HepG2 (cell line): ENCODE measurements around the gene NGFR. TPM values are rescaled to one million over a fixed set of nuclear protein-coding genes. Genes with fewer than 3 reads are reported as not detected.

ENCODE experiments used
- CBX1 ChIP-seq: IDR thresholded peaks from one replicate; pipeline ENCODE4 v1.6.1; 2016; ENCODE audit warnings: antibody characterized with exemption, low read depth
- GABPA ChIP-seq, 2 experiments: IDR thresholded peaks; 2 replicates each; pipeline ENCODE4 v1.6.1; 2011 to 2016; ENCODE audit warnings: low read depth in 2 of 2, low read length in 1 of 2, missing biosample characterization in 1 of 2, missing genetic modification characterization in 1 of 2
- KLF13 ChIP-seq: sonication (generic); formaldehyde crosslinking; IDR thresholded peaks from 2 replicates; pipeline ENCODE4 v1.4.0; 2020; ENCODE audit warnings: mild to moderate bottlenecking, missing genetic modification reagents
- POGK ChIP-seq: sonication (generic); formaldehyde crosslinking; conservative IDR thresholded peaks from 2 replicates; pipeline ENCODE4 v1.8.0; 2022; ENCODE audit warnings: mild to moderate bottlenecking, moderate library complexity, missing genetic modification reagents
- RXRA ChIP-seq: sonication (generic); formaldehyde crosslinking; IDR thresholded peaks from 2 replicates; pipeline ENCODE4 v1.5.1; 2020; ENCODE audit warnings: missing genetic modification reagents
- SALL1 ChIP-seq: sonication (generic); formaldehyde crosslinking; IDR thresholded peaks from 2 replicates; pipeline ENCODE4 v1.8.0; 2022; ENCODE audit warnings: mild to moderate bottlenecking, missing genetic modification reagents
- TAF1 ChIP-seq: sonication (generic); formaldehyde crosslinking; IDR thresholded peaks from 2 replicates; pipeline ENCODE4 v1.4.0; 2020; ENCODE audit warnings: missing genetic modification reagents
- TEAD2 ChIP-seq: sonication (generic); formaldehyde crosslinking; IDR thresholded peaks from 2 replicates; pipeline ENCODE4 v1.9.0; 2021; ENCODE audit warnings: missing genetic modification reagents
- ZNF224 ChIP-seq: sonication (generic); formaldehyde crosslinking; IDR thresholded peaks from 2 replicates; pipeline ENCODE4 v1.5.0; 2020; ENCODE audit warnings: mild to moderate bottlenecking, missing genetic modification reagents
- ZNF335 ChIP-seq: sonication (generic); formaldehyde crosslinking; IDR thresholded peaks from 2 replicates; pipeline ENCODE4 v1.4.0; 2020; ENCODE audit warnings: missing genetic modification reagents
- ZNF558 ChIP-seq: sonication (generic); formaldehyde crosslinking; IDR thresholded peaks from 2 replicates; pipeline ENCODE4 v1.9.0; 2022; ENCODE audit warnings: mild to moderate bottlenecking, missing genetic modification reagents, borderline replicate concordance
- ZNF773 ChIP-seq: sonication (generic); formaldehyde crosslinking; IDR thresholded peaks from 2 replicates; pipeline ENCODE4 v1.4.0; 2020; ENCODE audit warnings: missing genetic modification reagents, borderline replicate concordance
- ZNF782 ChIP-seq: sonication (generic); formaldehyde crosslinking; IDR thresholded peaks from 2 replicates; pipeline ENCODE4 v1.4.0; 2020; ENCODE audit warnings: missing genetic modification reagents, mild to moderate bottlenecking, borderline replicate concordance
- ZNF891 ChIP-seq: sonication (generic); formaldehyde crosslinking; IDR thresholded peaks from 2 replicates; pipeline ENCODE4 v1.5.0; 2020; ENCODE audit warnings: mild to moderate bottlenecking, missing genetic modification reagents
- polyA plus RNA-seq, 8 experiments: library from polyadenylated mRNA; depleted of rRNA in 3 of 8; stranded (reverse) in 7 of 8; unstranded in 1 of 8; fragments of >200 nt; fragmentation: Illumina TruSeq in 4 of 8; extraction: Trizol in 4 of 8; gene quantifications; 2 replicates each; pipeline versions ENCODE4 v1.2.1 to v1.2.3, GENCODE V29; 2011 to 2016; ENCODE audit warnings: low read depth in 4 of 8, missing spikeins in 1 of 8, mixed read lengths in 1 of 8; ENCODE audit not compliant: insufficient read depth in 1 of 8
- total RNA-seq, 5 experiments: library from RNA; depleted of rRNA; stranded (reverse); fragments of >200 nt; fragmentation: Illumina TruSeq; extraction: Trizol; gene quantifications; 2 replicates each; pipeline ENCODE4 v1.2.3, GENCODE V29; 2016; ENCODE audit warnings: low read depth in 1 of 5

The NGFR gene
- total and polyA plus RNA-seq, 2 of the 13 experiments (the other 11 are each of a cell fraction or from before 2014, with no cell fraction given), result 1.1 to 1.8 TPM

- no peak; the same call in 1 of the 2 replicates for TF ChIP-seq RXRA
- no peak for TF ChIP-seq ZNF335
- no peak for TF ChIP-seq ZNF782 (CRISPR knock-in tag)
- peak; percentile 27; the same call in 1 of the 2 replicates for TF ChIP-seq ZNF891
- TF ChIP-seq GABPA (IDR thresholded peaks at IDR 0.05; ENCODE audit: low read depth, low read length), result no peak
- no peak for TF ChIP-seq GABPA (CRISPR knock-in tag; IDR thresholded peaks at IDR 0.05; ENCODE audit: low read depth)
- TF ChIP-seq KLF13 (CRISPR knock-in tag), result no peak
- 0 out of 2 replicates have a peak, but pooled peaks have one; percentile 34 for TF ChIP-seq ZNF558 (CRISPR knock-in tag)
- no peak for TF ChIP-seq TEAD2
- 0 out of 2 replicates have a peak, but pooled peaks have one; percentile 44 for TF ChIP-seq ZNF224
- TF ChIP-seq TAF1, result 0 out of 2 replicates have a peak, but pooled peaks have one; percentile 20
- no peak for TF ChIP-seq CBX1
- 0 out of 2 replicates have a peak, but pooled peaks have one; percentile 33 for TF ChIP-seq POGK (CRISPR knock-in tag)
- no peak for TF ChIP-seq SALL1 (CRISPR knock-in tag)
- TF ChIP-seq ZNF773 (CRISPR knock-in tag), result peak; percentile 53; the same call in 1 of the 2 replicates
- TF ChIP-seq, all 625 proteins: peak for 21
These were observed 2.3 kb downstream of the NGFR start (continued) for GRCh38 chr17:49497148-49498028.
